ENCODE measurements around the gene FGF6. TPM values are rescaled to one million over a fixed set of nuclear protein-coding genes. Genes with fewer than 3 reads are reported as not detected.
"Not testable (repeated sequence)": the region's sequence is repeated elsewhere in the genome, so short reads cannot be mapped to it uniquely, and the experiment has no call there.

The FGF6 gene
- total and polyA plus RNA-seq, 9 of the 15 experiments (the other 6 are each of a cell fraction or from before 2014, with no cell fraction given), result 0.14 TPM; not detected in 8

DNA sequence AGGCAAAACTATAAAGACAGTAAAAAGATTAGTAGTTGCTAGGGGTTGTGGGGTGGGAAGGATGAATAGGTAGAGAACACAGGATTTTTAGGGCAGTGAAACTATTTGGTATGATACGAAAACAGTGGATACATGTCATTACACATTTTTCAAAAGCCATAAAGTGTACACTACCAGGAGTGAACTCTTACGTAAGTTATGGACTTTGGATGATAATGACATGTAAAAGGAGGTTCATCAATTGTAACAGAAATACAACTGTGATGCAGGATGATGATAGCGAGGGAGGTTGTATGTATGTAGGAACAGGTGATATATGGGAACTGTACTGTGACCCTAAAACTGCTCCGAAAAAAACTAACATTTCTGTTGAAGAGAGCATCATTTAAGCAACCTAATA lies 15.1 kb upstream of the FGF6 start:
- DNase-seq (ENCODE audit: extremely low read depth in 1 of 4, low spot score in 3 of 4) (no peak), ATAC-seq (no peak), FAIRE-seq (no peak)
- in situ Hi-C loops (cut with MboI), result no loop called here
- no TSS peak for BruUV-seq (replicated peaks)
- Histone ChIP-seq H3K9ac (ENCODE audit: insufficient read depth in 1 of 2, low read depth in 2 of 2, low read length in 2 of 2) (no peak overlapping the region), H3K27ac (ENCODE audit: extremely low read depth, low read depth, low read length) (no peak overlapping the region), H3K27me3 (ENCODE audit: control insufficient read depth in 2 of 2, insufficient read depth in 2 of 2, low read length in 2 of 2) (peaks cover 0 to 5% of the 10 kb centered on the region in 2 experiments; a peak in 2 of 5 replicates), H3K4me3 (no peak overlapping the region), H2AFZ (ENCODE audit: low read depth, low read length) (no peak overlapping the region), H3K4me2 (ENCODE audit: insufficient read depth, low read length) (no peak overlapping the region), H3K4me1 (replicated peaks in 1 of 2; ENCODE audit: control insufficient read depth in 2 of 2, insufficient read depth in 2 of 2, low read length in 2 of 2) (no peaks in the 10 kb centered on the region), H4K20me1 (replicated peaks; ENCODE audit: control insufficient read depth, insufficient read depth, low read length) (no peaks in the 10 kb centered on the region), H3K9me1 (ENCODE audit: control insufficient read depth, insufficient read depth, low read length) (no peaks in the 10 kb centered on the region), H3K9me3 (replicated peaks; ENCODE audit: control insufficient read depth, insufficient read depth, low read depth, low read length) (no peaks in the 10 kb centered on the region), H3K36me3 (ENCODE audit: control insufficient read depth, insufficient read depth, low read length) (no peaks in the 10 kb centered on the region), H3K79me2 (ENCODE audit: control insufficient read depth, insufficient read depth, low read length) (no peaks in the 10 kb centered on the region)
- ChIA-PET POLR2A (no interaction called here), CTCF (ENCODE audit: low intra/inter-chr PET ratio) (no interaction called here)
- TF ChIP-seq, protein P1, sequence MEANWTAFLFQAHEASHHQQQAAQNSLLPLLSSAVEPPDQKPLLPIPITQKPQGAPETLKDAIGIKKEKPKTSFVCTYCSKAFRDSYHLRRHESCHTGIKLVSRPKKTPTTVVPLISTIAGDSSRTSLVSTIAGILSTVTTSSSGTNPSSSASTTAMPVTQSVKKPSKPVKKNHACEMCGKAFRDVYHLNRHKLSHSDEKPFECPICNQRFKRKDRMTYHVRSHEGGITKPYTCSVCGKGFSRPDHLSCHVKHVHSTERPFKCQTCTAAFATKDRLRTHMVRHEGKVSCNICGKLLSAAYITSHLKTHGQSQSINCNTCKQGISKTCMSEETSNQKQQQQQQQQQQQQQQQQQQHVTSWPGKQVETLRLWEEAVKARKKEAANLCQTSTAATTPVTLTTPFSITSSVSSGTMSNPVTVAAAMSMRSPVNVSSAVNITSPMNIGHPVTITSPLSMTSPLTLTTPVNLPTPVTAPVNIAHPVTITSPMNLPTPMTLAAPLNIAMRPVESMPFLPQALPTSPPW (CRISPR knock-in tag; IDR thresholded peaks at IDR 0.05), result no peak
- TF ChIP-seq CHD4 (IDR thresholded peaks at IDR 0.05; ENCODE audit: insufficient read depth, insufficient replicate concordance, low read depth, low read length, poor library complexity, severe bottlenecking) (no peak), THRAP3 (IDR thresholded peaks at IDR 0.05; ENCODE audit: borderline replicate concordance) (no peak), RFX1 (IDR thresholded peaks at IDR 0.05) (no peak), TRIM28 (IDR thresholded peaks at IDR 0.05) (no peak), RBM39 (optimal IDR thresholded peaks at IDR 0.05; ENCODE audit: low read depth, low read length) (no peak), NCOA2 (IDR thresholded peaks at IDR 0.05; ENCODE audit: partially characterized antibody in 2 of 2) (no peak), SMAD4 (CRISPR knock-in tag; conservative IDR thresholded peaks at IDR 0.05) (no peak), KHSRP (IDR thresholded peaks at IDR 0.05) (no peak)
- TF ChIP-seq, protein P2, sequence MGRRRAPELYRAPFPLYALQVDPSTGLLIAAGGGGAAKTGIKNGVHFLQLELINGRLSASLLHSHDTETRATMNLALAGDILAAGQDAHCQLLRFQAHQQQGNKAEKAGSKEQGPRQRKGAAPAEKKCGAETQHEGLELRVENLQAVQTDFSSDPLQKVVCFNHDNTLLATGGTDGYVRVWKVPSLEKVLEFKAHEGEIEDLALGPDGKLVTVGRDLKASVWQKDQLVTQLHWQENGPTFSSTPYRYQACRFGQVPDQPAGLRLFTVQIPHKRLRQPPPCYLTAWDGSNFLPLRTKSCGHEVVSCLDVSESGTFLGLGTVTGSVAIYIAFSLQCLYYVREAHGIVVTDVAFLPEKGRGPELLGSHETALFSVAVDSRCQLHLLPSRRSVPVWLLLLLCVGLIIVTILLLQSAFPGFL (CRISPR knock-in tag; IDR thresholded peaks at IDR 0.05), result no peak
- TF ChIP-seq, protein P3, sequence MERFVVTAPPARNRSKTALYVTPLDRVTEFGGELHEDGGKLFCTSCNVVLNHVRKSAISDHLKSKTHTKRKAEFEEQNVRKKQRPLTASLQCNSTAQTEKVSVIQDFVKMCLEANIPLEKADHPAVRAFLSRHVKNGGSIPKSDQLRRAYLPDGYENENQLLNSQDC (CRISPR knock-in tag; IDR thresholded peaks at IDR 0.05), result no peak
- TF ChIP-seq, protein P4, sequence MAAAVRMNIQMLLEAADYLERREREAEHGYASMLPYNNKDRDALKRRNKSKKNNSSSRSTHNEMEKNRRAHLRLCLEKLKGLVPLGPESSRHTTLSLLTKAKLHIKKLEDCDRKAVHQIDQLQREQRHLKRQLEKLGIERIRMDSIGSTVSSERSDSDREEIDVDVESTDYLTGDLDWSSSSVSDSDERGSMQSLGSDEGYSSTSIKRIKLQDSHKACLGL (CRISPR knock-in tag; IDR thresholded peaks at IDR 0.05; ENCODE audit: borderline replicate concordance, poor library complexity, severe bottlenecking), result no peak
- WGBS (ENCODE audit: insufficient coverage, low coverage, missing lambda C conversion rate), result 0% methylated on average over 4 of the region's 4 CpGs
- intact Hi-C loops (cut with micrococcal nuclease), result no loop called here

DNA sequence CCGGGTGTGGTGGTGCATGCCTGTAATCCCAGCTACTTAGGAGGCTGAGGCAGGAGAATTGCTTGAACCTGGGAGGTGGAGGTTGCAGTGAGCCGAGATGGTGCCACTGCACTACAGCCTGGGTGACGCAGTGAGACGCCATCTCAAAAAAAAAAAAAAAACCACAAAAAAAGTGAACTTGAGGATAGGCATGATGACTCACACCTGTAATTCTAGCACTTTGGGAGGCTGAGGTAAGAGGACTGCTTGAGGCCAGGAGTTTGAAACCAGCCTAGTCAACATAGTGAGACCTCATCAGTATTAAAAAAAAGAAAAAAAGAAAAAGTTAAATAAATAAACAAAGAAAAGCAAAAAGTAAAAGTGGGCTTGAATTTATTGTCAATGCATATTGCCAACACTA lies 10.2 kb upstream of the FGF6 start:
- H3K4me1 ChIP-seq (replicated peaks in 1 of 2; ENCODE audit: control insufficient read depth in 2 of 2, insufficient read depth in 2 of 2, low read length in 2 of 2); H3K27ac ChIP-seq (ENCODE audit: extremely low read depth, low read depth, low read length); FAIRE-seq; H3K9me1 ChIP-seq (ENCODE audit: control insufficient read depth, insufficient read depth, low read length); BruUV-seq (replicated peaks); intact Hi-C loops (cut with micrococcal nuclease); DNase-seq (ENCODE audit: extremely low read depth in 1 of 4, low spot score in 3 of 4); H4K20me1 ChIP-seq (replicated peaks; ENCODE audit: control insufficient read depth, insufficient read depth, low read length); H3K27me3 ChIP-seq (ENCODE audit: control insufficient read depth in 2 of 2, insufficient read depth in 2 of 2, low read length in 2 of 2); H3K36me3 ChIP-seq (ENCODE audit: control insufficient read depth, insufficient read depth, low read length); ATAC-seq; CTCF ChIA-PET (ENCODE audit: low intra/inter-chr PET ratio); H2AFZ ChIP-seq (ENCODE audit: low read depth, low read length); H3K9ac ChIP-seq (ENCODE audit: insufficient read depth in 1 of 2, low read depth in 2 of 2, low read length in 2 of 2); H3K4me3 ChIP-seq; POLR2A ChIA-PET; H3K4me2 ChIP-seq (ENCODE audit: insufficient read depth, low read length); H3K9me3 ChIP-seq (replicated peaks; ENCODE audit: control insufficient read depth, insufficient read depth, low read depth, low read length); in situ Hi-C loops (cut with MboI); H3K79me2 ChIP-seq (ENCODE audit: control insufficient read depth, insufficient read depth, low read length): not testable (repeated sequence)
- no CpG with 5 or more reads among the region's 4 CpGs for WGBS (ENCODE audit: insufficient coverage, low coverage, missing lambda C conversion rate)
